OCI-LY7 (cell line): ENCODE results near the gene VOPP1.

Experiments used
- EZH2phosphoT487 ChIP-seq: fragments of 200-600 bp; sonication (generic); IDR thresholded peaks from 2 replicates; pipeline ENCODE4 v1.6.1; 2018; ENCODE audit warnings: low read depth, borderline replicate concordance, mild to moderate bottlenecking, mixed run types, antibody characterized with exemption, low read length, moderate library complexity, mixed read lengths
- TF ChIP-seq, protein P1 (sequence below): fragments of 200-600 bp; sonication (generic); conservative IDR thresholded peaks from 2 replicates; pipeline ENCODE4 v1.5.1; 2014; ENCODE audit warnings: mild to moderate bottlenecking, antibody characterized with exemption, low read length, moderate library complexity, mixed read lengths

DNA sequence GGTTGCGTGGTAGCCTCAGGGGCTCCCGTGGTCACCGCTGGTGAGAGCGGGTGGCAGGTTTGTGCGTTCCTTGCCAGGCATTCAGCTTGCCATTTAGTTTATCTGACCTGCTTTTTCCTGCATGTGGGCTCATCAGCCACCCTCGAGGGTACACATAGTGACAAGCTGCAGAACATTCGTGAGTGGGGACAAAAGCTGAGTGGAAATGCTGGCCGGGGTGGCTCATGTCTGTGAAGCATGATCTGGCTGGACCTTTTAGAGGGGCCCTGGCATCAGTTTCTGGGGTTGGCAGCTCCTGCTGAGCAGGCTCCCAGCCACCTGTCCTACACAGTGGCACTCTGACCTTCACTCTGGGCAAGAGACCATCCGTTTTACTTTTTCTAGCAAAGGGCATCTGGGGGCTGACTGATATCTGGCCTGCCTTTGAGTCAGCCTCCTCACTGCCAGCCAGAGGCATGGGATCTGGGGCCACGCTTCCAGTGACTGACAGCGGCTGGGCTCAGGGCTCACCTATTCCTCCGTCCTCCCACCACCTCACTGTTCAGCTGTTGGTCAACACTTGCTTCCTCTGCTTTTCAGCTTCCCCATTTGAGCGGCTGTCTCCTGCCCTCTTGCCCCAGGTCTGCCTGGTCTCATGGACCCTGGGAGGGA is 132.1 kb downstream of the VOPP1 start:
- TF ChIP-seq, protein P1, sequence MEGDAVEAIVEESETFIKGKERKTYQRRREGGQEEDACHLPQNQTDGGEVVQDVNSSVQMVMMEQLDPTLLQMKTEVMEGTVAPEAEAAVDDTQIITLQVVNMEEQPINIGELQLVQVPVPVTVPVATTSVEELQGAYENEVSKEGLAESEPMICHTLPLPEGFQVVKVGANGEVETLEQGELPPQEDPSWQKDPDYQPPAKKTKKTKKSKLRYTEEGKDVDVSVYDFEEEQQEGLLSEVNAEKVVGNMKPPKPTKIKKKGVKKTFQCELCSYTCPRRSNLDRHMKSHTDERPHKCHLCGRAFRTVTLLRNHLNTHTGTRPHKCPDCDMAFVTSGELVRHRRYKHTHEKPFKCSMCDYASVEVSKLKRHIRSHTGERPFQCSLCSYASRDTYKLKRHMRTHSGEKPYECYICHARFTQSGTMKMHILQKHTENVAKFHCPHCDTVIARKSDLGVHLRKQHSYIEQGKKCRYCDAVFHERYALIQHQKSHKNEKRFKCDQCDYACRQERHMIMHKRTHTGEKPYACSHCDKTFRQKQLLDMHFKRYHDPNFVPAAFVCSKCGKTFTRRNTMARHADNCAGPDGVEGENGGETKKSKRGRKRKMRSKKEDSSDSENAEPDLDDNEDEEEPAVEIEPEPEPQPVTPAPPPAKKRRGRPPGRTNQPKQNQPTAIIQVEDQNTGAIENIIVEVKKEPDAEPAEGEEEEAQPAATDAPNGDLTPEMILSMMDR = no peak
- TF ChIP-seq EZH2phosphoT487 = no peak
